ENCODE measurements around the gene MCU. TPM values are rescaled to one million over a fixed set of nuclear protein-coding genes. Genes with fewer than 3 reads are reported as not detected.

MCU gene
- polyA plus RNA-seq, 1 donor (not counting 4 experiments of a cell fraction or from before 2014, with no cell fraction given), result 103 TPM

GRCh38 chr10:72885953-72886352 lies 194.0 kb downstream of the MCU start:
- peaks cover 4 to 9% of the 10 kb centered on the region in 2 experiments for H3K36me3 ChIP-seq (ENCODE audit: control insufficient read depth in 2 of 2, extremely low read depth in 1 of 2, insufficient read depth in 2 of 2, low read length in 2 of 2)
- no peak for DNase-seq (ENCODE audit: low read depth, low spot score)

GRCh38 chr10:72886621-72887020 lies 194.7 kb downstream of the MCU start:
- H3K36me3 ChIP-seq (ENCODE audit: control insufficient read depth in 2 of 2, extremely low read depth in 1 of 2, insufficient read depth in 2 of 2, low read length in 2 of 2), result peaks cover 4 to 9% of the 10 kb centered on the region in 2 experiments
- H3K9ac ChIP-seq (ENCODE audit: control insufficient read depth, extremely low read depth, insufficient read depth, low read length), result no peak overlapping the region
- no peaks in the 10 kb centered on the region for H3K9me3 ChIP-seq (ENCODE audit: control insufficient read depth, low read depth, low read length)
- no peak for DNase-seq (ENCODE audit: low read depth, low spot score)
- H3K9me1 ChIP-seq (ENCODE audit: control insufficient read depth, extremely low read depth, insufficient read depth, low read length), result no peaks in the 10 kb centered on the region
- TF ChIP-seq CTCF (optimal IDR thresholded peaks at IDR 0.05 in 1 of 3, IDR thresholded peaks at IDR 0.05 in 1 of 3, conservative IDR thresholded peaks at IDR 0.05 in 1 of 3; ENCODE audit: extremely low read depth in 1 of 3, insufficient read depth in 2 of 3, low read length in 3 of 3) (no peak), EZH2 (IDR thresholded peaks at IDR 0.05; ENCODE audit: low read length) (no peak)
- H4K20me1 ChIP-seq (ENCODE audit: control insufficient read depth, extremely low read depth, insufficient read depth, low read length), result no peaks in the 10 kb centered on the region
- dilution Hi-C loops (cut with MboI; ENCODE audit: extremely low pct_ligation_motif_present, low sequenced_read_pairs), result no loop called here
- H3K4me2 ChIP-seq (ENCODE audit: control insufficient read depth, extremely low read depth, insufficient read depth, low read depth, low read length), result no peak overlapping the region
- FAIRE-seq, result no peak
- no peak overlapping the region for H3K4me3 ChIP-seq (ENCODE audit: control insufficient read depth in 2 of 3, extremely low read depth in 1 of 3, insufficient read depth in 2 of 3, low read depth in 1 of 3, low read length in 3 of 3)
- H3K79me2 ChIP-seq (ENCODE audit: control insufficient read depth, insufficient read depth, low read length), result no peaks in the 10 kb centered on the region
- H3K4me1 ChIP-seq (ENCODE audit: control insufficient read depth, extremely low read depth, insufficient read depth, low read length), result peaks cover 37% of the 10 kb centered on the region
- H3K27ac ChIP-seq (ENCODE audit: control insufficient read depth, insufficient read depth, low read length), result peak overlapping the region; percentile 5
- no peaks in the 10 kb centered on the region for H3K27me3 ChIP-seq (ENCODE audit: control insufficient read depth, extremely low read depth, insufficient read depth, low read length)
- no peak overlapping the region for H2AFZ ChIP-seq (ENCODE audit: control insufficient read depth, low read length)

More at GRCh38 chr10:72885953-72886352, 194.0 kb downstream of the MCU start:
- Histone ChIP-seq H3K4me2 (ENCODE audit: control insufficient read depth, extremely low read depth, insufficient read depth, low read depth, low read length) (no peak overlapping the region), H3K9ac (ENCODE audit: control insufficient read depth, extremely low read depth, insufficient read depth, low read length) (no peak overlapping the region), H3K27me3 (ENCODE audit: control insufficient read depth, extremely low read depth, insufficient read depth, low read length) (no peaks in the 10 kb centered on the region), H3K79me2 (ENCODE audit: control insufficient read depth, insufficient read depth, low read length) (no peaks in the 10 kb centered on the region), H4K20me1 (ENCODE audit: control insufficient read depth, extremely low read depth, insufficient read depth, low read length) (no peaks in the 10 kb centered on the region), H3K4me3 (ENCODE audit: control insufficient read depth in 2 of 3, extremely low read depth in 1 of 3, insufficient read depth in 2 of 3, low read depth in 1 of 3, low read length in 3 of 3) (no peak overlapping the region), H3K4me1 (ENCODE audit: control insufficient read depth, extremely low read depth, insufficient read depth, low read length) (peaks cover 37% of the 10 kb centered on the region), H3K27ac (ENCODE audit: control insufficient read depth, insufficient read depth, low read length) (no peak overlapping the region), H3K9me1 (ENCODE audit: control insufficient read depth, extremely low read depth, insufficient read depth, low read length) (no peaks in the 10 kb centered on the region), H3K9me3 (ENCODE audit: control insufficient read depth, low read depth, low read length) (no peaks in the 10 kb centered on the region), H2AFZ (ENCODE audit: control insufficient read depth, low read length) (no peak overlapping the region)
- FAIRE-seq, result no peak
- dilution Hi-C loops (cut with MboI; ENCODE audit: extremely low pct_ligation_motif_present, low sequenced_read_pairs), result no loop called here
- TF ChIP-seq EZH2 (IDR thresholded peaks at IDR 0.05; ENCODE audit: low read length), result no peak
- TF ChIP-seq CTCF (optimal IDR thresholded peaks at IDR 0.05 in 1 of 3, IDR thresholded peaks at IDR 0.05 in 1 of 3, conservative IDR thresholded peaks at IDR 0.05 in 1 of 3; ENCODE audit: extremely low read depth in 1 of 3, insufficient read depth in 2 of 3, low read length in 3 of 3), result no peak

Data from keratinocyte (primary cell).